GM18868 (cell line): Measurements from ENCODE around the gene KRTAP5-9.
"Not testable (repeated sequence)": the region's sequence is repeated elsewhere in the genome, so short reads cannot be mapped to it uniquely, and the experiment has no call there.

Source experiments
- ATAC-seq: cut with Tn5 transposase; IDR thresholded peaks from one replicate; pipeline ENCODE4 v1.9.1; 2021; ENCODE audit warnings: mild to moderate bottlenecking, moderate library complexity; ENCODE audit not compliant: unreplicated experiment

Gene KRTAP5-9

DNA sequence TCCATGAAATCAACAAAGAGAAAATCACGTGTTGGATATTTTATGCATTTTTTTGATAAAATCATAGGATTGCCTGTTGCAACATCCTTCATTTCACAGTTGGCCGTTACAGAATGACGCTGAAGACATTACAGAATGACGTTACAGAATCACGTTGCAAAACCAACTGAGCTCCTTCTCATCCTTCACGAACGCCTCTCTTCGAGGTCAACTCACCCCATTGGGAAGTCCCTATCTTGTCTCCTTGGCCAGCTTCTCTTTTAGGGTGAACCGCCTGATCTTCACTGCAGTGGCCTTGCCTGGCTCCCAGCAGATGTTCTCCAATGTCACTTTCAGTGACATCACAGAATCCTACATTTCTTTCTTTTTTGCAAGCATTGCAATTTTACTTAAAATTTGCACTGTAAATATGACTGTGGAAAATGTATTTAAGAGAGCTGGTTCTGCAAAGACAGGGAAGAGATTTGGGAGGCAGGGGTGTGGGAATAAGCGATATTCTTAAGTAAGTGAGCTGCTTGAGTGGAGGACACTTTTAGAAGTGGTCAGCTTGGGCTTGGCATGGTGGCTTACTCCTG lies 16.1 kb upstream of the KRTAP5-9 start:
- ATAC-seq: no peak

DNA sequence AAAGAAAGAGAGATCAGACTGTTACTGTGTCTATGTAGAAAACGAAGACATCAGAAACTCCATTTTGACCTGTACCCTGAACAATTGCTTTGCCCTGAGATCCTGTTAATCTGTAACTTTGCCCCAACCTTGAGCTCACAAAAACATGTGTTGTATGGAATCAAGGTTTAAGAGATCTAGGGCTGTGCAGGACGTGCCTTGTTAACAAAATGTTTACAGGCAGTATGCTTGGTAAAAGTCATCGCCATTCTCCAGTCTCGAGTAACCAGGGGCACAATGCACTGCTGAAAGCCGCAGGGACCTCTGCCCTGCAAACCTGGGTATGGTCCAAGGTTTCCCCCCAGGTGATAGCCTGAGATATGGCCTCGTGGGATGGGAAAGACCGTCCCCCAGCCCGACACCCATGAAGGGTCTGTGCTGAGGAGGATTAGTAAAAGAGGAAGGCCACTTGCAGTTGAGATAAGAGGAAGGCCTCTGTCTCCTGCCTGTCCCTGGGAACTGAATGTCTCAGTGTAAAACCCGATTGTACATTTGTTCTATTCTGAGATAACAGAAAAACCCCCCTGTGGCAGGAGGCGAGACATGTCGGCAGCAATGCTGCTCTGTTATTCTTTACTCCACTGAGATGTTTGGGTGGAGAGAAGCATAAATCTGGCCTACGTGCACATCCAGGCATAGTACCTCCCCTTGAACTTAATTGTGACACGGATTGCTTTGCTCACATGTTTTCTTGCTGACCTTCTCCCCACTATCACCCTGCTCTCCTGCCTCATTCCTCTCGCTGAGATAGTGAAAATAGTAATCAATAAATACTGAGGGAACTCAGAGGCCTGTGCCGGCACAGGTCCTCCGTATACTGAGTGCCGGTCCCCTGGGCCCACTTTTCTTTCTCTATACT lies 13.3 kb upstream of the KRTAP5-9 start:
- not testable (repeated sequence) for ATAC-seq

DNA sequence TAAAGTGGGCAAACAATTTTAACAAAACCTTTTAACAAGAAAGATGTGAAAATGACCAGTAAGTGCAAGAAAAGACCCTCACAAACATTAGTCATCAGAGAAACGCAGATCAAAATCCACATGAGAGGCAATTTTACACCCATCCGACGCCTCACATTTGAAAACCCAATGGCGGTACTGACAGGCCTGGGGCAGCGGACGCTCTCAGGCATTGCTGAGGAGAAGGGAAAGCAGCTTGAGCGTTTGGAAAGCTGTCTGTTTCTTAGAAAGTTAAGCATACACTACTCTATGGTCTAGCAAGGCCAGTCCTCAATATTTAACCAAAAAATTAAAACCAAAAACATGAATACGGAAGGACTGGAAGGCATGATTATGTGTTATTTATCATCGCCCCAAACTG lies 12.4 kb upstream of the KRTAP5-9 start:
- no peak for ATAC-seq

DNA sequence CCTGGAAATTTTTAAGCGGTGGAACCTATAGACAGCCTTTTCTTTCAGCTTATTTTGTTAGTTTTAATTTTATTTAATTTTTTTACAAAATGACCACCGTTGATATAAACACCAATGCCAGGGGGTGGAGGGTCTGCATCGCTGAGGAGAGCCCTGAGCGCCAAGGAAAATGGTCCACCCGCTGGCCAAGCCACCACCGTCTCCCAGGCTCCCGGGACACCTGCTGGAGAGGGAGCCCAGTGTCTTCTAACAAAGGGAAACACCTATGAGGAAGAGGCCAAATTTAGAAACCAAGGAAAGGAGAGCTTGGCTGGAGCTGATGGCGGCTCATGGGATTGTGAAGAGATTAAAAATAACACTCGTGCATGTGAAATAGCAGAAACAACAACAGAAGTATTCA lies 10.7 kb upstream of the KRTAP5-9 start:
- ATAC-seq: no peak

DNA sequence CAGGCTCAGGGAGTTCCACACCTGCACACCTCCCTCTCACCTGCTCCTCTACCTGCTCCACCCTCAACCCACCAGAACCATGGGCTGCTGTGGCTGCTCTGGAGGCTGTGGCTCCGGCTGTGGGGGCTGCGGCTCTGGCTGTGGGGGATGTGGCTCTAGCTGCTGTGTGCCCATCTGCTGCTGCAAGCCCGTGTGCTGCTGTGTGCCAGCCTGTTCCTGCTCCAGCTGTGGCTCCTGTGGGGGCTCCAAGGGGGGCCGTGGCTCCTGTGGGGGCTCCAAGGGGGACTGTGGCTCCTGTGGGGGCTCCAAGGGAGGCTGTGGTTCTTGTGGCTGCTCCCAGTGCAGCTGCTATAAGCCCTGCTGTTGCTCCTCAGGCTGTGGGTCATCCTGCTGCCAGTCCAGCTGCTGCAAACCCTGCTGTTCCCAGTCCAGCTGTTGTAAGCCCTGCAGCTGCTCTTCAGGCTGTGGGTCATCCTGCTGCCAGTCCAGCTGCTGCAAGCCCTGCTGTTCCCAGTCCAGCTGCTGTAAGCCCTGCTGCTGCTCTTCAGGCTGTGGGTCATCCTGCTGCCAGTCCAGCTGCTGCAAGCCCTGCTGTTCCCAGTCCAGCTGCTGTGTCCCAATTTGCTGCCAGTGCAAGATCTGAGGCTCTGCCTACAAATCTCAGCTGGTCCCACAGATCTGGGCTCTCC lies 10.1 kb upstream of the KRTAP5-9 start, which contains the start of gene KRTAP5-8:
TSS of gene KRTAP5-8 (plus strand) at position 49 of the 689 bp plus-strand sequence. CDS start at position 80, 31 bp downstream.
- ATAC-seq: not testable (repeated sequence)

DNA sequence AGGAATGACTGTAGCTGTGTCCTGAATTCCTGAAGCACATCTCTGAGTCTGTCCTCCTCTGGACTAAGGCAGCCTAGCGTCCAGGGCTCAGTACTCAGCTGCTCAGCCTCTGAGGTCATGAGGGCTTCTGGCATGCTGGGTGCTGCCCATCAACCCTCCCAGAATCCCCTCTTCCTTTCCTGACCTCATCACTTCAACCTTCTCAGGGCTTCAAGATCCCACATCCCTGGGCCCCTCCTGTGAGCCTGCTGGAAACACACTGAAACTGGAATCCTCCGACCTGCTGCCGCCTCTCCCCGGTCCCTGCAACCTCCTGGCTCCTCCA lies 9.6 kb upstream of the KRTAP5-9 start:
- ATAC-seq: no peak

DNA sequence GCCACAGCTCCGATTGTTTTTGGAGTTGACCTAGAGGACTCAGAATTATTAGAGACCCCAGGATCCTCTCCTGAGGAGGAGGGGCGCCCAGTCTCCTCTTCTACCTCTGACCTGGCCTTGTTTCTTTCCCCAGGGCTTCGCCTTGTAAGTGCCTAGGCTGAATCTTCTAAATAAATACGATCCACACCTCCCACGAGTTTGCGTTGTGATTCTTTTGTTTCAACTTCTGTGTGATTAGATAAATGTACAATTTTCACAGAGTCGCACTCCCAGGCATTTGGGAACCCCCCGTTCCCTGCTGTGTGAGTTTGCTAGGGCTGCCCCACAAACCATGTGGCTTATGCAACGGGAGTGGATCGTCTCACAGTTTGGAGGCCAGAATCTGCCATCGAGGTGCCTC lies 9.2 kb upstream of the KRTAP5-9 start:
- no peak for ATAC-seq

DNA sequence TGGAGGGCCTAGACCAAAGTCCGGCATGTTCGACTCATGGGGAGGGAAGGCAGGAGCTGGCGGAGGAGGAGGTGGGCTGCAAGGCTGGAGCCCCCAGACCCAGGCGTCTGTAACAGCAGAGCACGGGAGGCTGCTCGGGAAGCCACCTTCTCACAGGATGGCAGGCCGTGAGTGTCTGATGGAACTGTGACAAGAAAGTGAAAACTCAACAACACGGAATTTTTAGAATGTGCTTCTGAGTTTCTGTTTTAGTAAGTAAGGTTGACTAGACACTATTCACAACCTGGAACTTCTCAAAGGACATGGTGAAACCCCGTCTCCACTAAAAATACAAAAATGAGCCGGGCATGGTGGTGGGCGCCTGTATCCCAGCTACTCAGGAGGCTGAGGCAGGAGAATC lies 8.2 kb upstream of the KRTAP5-9 start:
- peak; percentile 68 for ATAC-seq

DNA sequence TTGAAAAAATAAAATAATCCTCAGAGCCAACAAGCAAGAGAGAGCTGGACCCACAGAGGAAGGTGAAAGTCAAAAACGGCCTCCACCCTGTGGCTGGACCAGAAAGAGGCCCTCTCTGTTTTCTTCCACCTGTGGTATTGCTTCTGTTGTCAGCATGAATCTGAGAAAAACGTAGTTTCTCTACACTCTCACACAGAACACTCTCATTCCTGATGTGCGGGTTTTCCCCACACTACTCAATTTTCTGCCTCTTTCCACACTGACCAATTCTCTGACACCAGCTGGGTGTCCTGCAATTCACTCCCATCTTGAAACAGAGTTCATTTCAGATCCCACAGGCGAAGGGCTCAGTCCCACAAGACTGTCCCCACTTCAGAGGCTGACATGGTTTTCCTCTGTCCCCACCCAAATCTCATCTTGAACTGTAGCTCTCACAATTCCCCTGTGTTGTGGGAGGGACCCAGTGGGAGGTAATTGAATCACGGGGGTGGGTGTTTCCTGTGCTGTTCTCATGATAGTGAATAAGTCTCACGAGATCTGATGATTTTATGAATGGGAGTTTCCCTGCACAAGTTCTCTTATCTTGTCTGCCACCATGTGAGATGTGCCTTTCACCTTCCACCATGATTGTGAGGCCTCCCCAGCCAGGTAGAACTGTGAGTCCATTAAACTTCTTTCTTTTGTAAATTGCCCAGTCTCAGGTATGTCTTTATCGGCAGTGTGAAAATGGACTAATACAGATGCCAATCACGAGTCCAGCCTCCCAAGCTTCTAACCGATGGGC lies 7.5 kb upstream of the KRTAP5-9 start:
- ATAC-seq: peak; percentile 64

DNA sequence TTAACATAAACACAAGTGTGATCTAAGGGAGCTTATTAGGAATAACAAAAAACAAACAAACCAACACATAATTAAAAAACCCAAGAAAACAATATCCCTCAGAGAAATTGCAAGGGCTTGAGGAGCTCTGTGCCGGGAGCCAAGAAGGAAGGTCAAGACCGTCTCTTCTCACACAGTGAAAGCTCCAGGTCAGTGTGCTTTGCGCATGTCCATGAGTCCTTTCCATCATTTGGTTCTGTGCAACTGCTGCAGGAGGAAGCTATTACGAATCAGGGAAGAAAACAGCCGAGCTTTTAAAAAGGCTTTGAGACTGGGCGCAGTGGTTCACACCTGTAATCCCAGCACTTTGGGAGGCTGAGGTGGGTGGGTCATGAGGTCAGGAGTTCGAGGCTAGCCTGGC lies 5.8 kb upstream of the KRTAP5-9 start:
- ATAC-seq: no peak

DNA sequence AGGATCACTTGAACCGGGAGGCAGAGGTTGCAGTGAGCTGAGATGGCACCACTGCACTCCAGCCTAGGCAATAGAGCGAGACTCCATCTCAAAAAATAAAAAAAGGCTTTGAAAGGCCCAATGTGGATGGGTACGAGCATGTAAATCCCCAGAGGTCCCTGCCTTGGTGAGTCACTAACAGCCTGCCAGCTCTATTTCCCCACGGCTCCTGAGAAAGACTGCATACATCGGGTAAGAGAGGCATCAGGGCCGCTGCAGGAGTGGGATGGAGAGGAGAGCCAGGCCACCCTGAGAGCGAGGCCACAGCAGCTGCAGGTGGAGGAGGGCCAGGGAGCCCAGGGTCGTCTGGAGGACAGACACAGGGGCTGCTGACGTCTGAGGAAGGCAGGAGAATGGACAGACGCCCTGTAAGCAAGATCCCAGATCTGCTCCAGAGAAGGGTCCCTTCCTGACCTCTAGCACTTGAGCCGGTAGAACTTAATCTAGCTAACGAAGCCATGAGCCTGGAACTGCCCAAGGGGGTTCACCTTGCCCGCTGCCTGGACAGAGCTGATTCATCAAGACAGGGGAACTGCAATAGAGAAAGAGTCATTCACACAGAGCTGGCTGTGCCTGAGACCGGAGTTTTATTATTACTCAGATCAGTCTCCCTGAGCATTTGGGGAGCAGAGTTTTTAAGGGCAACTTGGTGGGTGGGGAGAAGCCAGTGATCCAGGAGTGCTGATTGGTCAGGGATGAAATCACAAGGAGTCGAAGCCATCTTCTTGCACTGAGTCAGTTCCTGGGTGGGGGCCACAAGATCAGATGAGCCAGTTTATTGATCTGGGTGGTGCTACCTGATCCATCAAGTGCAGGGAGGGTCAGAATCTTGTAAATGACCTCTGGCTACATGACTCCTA lies 5.1 kb upstream of the KRTAP5-9 start:
- ATAC-seq: no peak

DNA sequence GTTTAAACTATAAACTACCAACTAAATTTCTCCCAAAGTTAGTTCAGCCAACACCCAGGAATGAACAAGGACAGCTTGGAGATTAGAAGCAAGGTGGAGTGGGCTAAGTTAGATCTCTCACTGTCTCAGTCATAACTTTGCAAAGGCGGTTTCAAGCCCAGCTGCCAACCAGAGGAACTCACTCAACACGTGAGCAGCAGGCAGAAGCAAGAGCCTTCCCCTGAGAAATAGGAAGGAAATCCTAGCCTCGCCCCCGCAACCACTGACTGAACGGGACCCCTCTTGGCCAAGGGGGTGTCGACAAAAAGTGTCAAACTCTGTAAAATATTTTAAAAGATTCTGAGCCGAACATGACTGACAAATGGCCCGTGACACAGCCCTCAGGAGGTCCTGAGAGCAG lies 4.4 kb upstream of the KRTAP5-9 start:
- no peak for ATAC-seq

DNA sequence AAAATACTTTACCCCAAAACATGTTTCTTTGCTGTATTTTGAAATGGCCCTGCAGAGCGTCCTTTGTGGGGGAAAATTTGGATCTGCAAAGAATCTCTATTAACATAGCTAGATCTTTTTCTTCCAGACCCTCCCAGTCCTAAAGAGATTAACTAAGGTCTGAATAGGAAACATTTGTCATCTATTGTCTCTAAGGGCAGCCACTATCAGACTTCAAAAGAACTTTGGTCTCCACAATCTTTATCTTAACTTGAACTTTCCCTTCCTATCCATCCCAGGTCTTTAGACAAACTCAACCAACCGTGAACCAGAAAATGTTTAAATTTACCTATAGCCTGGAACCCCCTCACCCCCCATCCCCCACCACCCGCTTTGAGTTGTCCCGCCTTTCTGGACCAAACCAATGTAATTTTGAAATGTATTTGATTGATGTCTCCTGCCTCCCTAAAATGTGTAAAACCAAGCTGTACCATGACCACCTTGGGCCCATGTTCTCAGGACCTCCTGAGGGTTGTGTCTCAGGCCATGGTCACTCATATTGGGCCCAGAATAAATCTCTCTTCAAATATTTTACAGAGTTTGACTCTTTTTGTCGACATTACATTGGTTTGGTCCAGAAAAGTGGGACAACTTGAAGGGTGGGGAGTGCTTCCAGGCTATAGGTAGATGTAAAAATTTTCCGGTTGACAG lies 3.5 kb upstream of the KRTAP5-9 start:
- ATAC-seq: no peak

DNA sequence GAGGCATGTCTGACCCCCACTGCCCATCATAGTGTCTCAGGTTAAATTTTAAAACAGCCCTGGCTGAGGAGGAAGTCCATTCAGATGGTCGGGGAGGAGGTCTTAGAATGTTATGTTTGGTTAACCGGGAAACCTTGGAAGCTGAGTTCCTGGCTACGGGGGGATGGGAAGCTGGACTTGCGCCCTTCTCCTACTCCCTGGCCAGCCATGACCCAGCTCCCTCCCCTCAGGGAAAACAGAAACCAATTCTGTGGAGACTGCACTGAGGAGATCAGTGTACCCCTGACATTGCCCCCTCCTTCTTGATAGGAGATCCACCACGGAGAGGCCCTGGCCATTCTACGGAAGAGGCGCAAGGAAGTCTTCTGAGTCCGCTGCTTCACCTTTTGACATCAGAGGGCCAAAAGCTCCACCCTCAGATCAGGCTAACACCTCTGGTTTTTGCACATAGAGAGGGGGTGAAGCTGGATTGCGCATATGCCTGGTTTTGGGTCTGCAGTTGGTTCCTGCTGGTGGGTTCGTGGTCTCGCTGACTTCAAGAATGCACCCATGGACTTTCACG lies 2.7 kb upstream of the KRTAP5-9 start:
- no peak for ATAC-seq

DNA sequence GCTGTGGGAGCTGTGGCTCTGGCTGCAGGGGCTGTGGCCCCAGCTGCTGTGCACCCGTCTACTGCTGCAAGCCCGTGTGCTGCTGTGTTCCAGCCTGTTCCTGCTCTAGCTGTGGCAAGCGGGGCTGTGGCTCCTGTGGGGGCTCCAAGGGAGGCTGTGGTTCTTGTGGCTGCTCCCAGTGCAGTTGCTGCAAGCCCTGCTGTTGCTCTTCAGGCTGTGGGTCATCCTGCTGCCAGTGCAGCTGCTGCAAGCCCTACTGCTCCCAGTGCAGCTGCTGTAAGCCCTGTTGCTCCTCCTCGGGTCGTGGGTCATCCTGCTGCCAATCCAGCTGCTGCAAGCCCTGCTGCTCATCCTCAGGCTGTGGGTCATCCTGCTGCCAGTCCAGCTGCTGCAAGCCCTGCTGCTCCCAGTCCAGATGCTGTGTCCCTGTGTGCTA lies 514 bp downstream of the KRTAP5-9 start:
- no peak for ATAC-seq

DNA sequence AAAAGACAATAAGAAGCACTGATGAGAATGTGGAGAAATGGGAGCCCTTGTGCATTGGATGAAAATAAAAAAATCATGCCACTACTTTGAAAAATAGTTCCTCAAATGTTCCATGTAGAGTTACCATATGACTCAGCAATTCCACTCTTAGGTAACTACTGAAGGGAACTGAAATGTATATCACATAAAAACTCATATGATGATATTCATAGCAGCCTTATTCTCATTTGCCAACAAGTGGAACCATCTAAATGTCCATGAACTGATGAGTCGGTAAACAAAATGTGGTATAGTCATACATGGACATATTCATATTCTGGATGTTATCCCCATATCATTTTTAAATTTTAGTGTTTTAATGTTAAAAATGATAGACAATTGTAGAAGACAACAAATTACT lies 3.5 kb downstream of the KRTAP5-9 start:
- ATAC-seq: no peak

DNA sequence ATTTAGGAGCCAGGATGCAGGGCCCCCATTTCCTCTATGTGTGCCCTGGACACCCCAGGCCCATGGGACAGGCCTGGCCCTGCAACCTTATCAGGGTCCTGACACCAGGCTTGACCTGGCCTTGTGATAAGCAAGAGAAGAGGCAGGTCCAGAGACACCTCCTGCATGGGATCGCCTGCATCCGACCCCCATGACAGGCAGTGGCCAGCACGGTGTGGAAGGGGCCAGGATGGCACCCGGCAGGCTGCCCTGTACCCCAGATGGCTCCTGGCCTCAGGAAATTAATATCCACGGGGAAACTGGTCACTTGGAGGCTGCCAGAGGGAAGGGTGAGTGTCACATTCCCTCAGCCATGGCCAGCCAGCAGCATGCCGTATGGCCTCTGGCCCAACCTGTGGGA lies 6.8 kb downstream of the KRTAP5-9 start:
- no peak for ATAC-seq

DNA sequence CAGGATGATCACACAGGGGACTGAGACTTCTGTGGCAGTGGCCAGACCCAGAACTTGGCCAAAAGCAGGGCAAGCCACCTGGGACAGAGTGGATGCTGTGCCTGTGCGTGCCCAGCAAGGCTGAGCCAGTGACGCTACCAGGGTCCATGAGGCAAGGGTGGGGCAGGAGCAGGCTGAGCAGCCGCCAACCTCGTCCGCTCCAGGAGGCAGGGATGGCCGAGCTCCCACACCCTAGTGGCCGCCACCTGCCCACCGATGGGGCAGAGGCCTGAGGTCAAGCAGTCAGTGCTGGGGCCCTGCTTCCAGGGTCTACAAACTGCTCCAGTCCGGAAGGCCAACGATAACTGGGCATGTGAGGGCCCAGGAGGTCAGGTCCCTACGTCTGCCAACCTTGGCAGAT lies 7.3 kb downstream of the KRTAP5-9 start:
- no peak for ATAC-seq

DNA sequence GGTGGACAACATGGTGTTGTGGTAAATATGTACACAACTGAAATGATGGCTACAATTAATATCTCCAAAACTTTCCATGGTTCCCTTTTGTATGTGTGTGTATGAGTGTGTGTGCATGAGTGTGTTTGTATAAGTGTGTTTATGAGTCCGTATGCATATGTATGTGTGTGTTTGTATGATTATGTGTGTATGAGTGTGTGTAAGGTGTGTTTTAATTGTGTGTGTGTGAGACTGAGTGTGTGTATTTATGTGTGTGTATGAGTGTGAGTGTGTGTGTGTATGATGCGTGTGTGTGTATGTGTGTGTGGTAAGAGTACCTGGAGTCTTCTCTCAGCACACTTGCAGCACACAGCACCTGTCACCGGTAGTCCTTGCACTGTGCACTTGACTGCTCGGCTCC lies 7.8 kb downstream of the KRTAP5-9 start:
- ATAC-seq: no peak
